Measurements from ENCODE around the gene STX19.

- TF ChIP-seq CTCF (IDR thresholded peaks at IDR 0.05) (no peak), POLR2A (IDR thresholded peaks at IDR 0.05) (no peak)
These were observed 37.6 kb upstream of the STX19 start for GRCh38 chr3:94065819-94066480.

Data from right lobe of liver (tissue), 4 donors.